Measurements from ENCODE around the gene ARHGAP32. TPM values are rescaled to one million over a fixed set of nuclear protein-coding genes. Genes with fewer than 3 reads are reported as not detected.

ARHGAP32 gene
- total and polyA plus RNA-seq, 9 donors = 8.3 to 15.1 (median 10.4) TPM

DNA sequence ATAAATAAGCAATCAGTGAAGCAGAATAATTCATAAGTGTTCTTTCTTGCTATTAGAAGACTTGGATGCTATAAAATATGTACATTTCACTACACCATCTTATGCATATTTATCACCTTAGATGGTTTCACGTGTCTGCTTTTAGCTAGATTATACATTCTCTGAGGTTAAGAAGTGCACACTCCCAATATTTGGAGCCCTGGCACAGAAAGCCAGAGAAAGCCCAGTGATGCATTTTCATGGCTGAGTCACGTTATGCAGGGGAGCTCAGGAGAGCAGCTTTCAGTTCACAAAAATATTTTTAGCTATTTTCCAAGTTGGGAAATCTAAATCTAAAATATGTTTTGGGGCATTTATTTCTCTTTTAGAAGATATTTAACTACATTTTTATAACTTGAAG is 244.4 kb downstream of the ARHGAP32 start:
- Histone ChIP-seq H3K9me3 (replicated peaks; ENCODE audit: control insufficient read depth, low read depth, low read length) (no peaks in the 10 kb centered on the region), H3K27ac (ENCODE audit: low read length) (no peak overlapping the region), H3K4me3 (ENCODE audit: low read length) (no peak overlapping the region), H3K27me3 (ENCODE audit: control insufficient read depth, insufficient read depth, low read length) (no peaks in the 10 kb centered on the region), H3K36me3 (ENCODE audit: control insufficient read depth, insufficient read depth, low read length) (no peaks in the 10 kb centered on the region), H3K4me1 (ENCODE audit: control insufficient read depth, insufficient read depth, low read length) (peaks cover 8% of the 10 kb centered on the region)
- DNase-seq = no peak
- no CpG with 5 or more reads among the region's 2 CpGs for WGBS (ENCODE audit: insufficient coverage)

DNA sequence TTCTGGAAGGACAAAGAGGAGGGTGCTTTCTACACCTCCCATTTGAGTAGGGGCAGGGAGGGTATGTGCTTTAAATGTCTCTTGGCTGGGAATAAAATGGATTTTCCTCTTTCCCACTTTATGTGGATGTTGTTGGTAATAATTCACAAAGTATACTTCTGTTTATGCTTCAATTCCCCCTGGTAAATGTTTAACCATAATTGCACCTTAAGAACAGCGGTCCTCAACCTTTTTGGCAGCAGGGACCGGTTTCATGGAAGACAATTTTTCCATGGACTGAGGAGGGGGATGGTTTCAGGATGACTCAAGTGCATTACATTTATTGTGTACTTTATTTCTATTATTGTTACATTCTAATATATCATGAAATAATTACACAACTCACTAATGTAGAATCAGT is 245.5 kb downstream of the ARHGAP32 start:
- WGBS (ENCODE audit: insufficient coverage) = no CpG with 5 or more reads among the region's 2 CpGs

DNA sequence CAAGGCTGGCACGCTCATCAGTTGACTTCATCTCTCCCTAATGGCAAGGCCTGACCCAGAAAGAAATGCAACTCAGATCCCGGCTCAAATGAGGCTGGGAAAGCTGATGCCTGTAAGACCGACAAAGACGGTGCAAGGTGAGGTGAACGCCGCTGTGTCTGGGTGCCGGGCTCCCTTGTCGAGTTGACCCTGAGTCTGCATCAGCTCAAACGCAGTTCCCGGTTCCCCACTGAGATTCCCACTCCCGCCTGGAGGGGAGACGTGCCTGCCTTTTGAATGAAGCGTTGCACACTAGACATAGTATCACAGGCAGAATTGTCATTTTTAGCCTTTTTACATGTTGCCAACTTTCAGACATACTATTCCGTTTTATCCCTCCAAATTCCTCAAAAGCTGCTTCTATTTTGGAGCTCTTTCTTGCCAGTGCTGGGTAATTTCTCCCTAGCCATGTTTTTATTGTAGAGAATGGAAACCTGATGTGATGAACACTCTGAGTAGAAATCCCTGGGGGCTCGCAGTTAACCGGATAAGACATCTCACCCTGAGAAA is 248.6 kb downstream of the ARHGAP32 start:
- peak; percentile 54 for DNase-seq
- H3K9me3 ChIP-seq (replicated peaks; ENCODE audit: control insufficient read depth, low read depth, low read length) = no peaks in the 10 kb centered on the region
- WGBS (ENCODE audit: insufficient coverage) = 23% methylated on average over 13 of the region's 16 CpGs
- H3K27me3 ChIP-seq (ENCODE audit: control insufficient read depth, insufficient read depth, low read length) = no peaks in the 10 kb centered on the region
- H3K36me3 ChIP-seq (ENCODE audit: control insufficient read depth, insufficient read depth, low read length) = no peaks in the 10 kb centered on the region
- no peak overlapping the region for H3K4me3 ChIP-seq (ENCODE audit: low read length)
- H3K4me1 ChIP-seq (ENCODE audit: control insufficient read depth, insufficient read depth, low read length) = peaks cover 25% of the 10 kb centered on the region
- H3K27ac ChIP-seq (ENCODE audit: low read length) = peak overlapping the region; percentile 20

More for the DNA sequence above, 245.5 kb downstream of the ARHGAP32 start:
- Histone ChIP-seq H3K36me3 (ENCODE audit: control insufficient read depth, insufficient read depth, low read length) (no peaks in the 10 kb centered on the region), H3K9me3 (replicated peaks; ENCODE audit: control insufficient read depth, low read depth, low read length) (no peaks in the 10 kb centered on the region), H3K4me1 (ENCODE audit: control insufficient read depth, insufficient read depth, low read length) (peaks cover 8% of the 10 kb centered on the region), H3K4me3 (ENCODE audit: low read length) (no peak overlapping the region), H3K27ac (ENCODE audit: low read length) (no peak overlapping the region), H3K27me3 (ENCODE audit: control insufficient read depth, insufficient read depth, low read length) (no peaks in the 10 kb centered on the region)
- DNase-seq = no peak

DNA sequence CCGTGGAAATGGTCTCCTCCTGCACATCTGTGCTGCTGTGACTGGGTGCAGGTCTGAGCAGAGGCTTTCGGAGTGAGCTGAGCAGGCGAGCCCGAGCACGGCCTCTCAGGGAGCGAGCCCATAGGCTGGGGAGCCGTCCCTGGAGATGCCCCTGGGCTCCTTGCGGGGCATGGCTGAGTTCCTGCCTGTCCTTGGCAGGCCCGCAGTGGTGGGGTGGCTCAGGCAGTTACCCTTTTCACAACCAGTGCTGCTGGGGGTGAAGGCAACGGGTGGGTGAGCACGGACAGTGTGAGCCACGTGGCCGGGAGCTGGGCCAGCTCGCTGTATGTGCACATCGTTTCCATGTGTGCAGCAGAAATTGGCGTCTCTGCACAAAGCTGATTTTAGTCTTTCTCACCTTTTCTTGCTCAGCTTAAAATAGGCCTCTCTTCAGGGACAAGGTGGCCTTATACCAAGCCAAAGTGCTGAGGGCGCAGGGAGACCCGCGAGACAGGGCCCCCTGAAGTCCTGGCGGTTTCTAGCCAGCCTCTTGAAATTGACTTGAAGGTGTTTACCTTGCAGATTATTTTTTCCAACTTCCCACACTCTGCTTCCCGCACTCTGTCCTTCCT is 249.2 kb downstream of the ARHGAP32 start, which contains the start of gene TP53AIP1:
TSS of gene TP53AIP1 (minus strand) at position 55 of the 611 bp plus-strand sequence. CDS start 5,053 bp downstream, outside the sequence.
- H3K36me3 ChIP-seq (ENCODE audit: control insufficient read depth, insufficient read depth, low read length) = no peaks in the 10 kb centered on the region
- no peaks in the 10 kb centered on the region for H3K9me3 ChIP-seq (replicated peaks; ENCODE audit: control insufficient read depth, low read depth, low read length)
- H3K4me1 ChIP-seq (ENCODE audit: control insufficient read depth, insufficient read depth, low read length) = peaks cover 26% of the 10 kb centered on the region
- peak; percentile 67 for DNase-seq
- peak within 1 kb of the TSS; percentile 2 for H3K4me3 ChIP-seq (ENCODE audit: low read length)
- 40% methylated on average over 17 of the region's 21 CpGs for WGBS (ENCODE audit: insufficient coverage)
- H3K27ac ChIP-seq (ENCODE audit: low read length) = peak within 1 kb of the TSS; percentile 20
- no peaks in the 10 kb centered on the region for H3K27me3 ChIP-seq (ENCODE audit: control insufficient read depth, insufficient read depth, low read length)

DNA sequence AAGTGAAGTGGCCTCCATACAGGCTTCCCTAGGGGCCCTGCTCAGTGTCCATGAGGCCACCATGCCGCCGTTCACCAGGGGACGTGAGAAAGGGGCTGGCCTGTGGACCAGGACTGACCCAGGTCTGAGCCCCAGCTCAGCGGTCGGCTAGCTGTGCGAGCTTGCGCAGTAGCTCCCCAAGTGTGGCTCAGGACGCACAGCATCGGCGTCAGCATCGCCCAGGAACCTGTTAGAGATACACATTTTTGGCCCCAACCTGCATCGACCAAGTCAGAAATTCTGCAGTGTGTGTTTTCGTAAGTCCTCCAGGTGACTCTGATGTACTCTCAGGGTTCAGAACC is 249.9 kb downstream of the ARHGAP32 start:
- WGBS (ENCODE audit: insufficient coverage) = 96% methylated on average over 13 of the region's 13 CpGs
- Histone ChIP-seq H3K4me1 (ENCODE audit: control insufficient read depth, insufficient read depth, low read length) (peaks cover 33% of the 10 kb centered on the region), H3K4me3 (ENCODE audit: low read length) (no peak overlapping the region), H3K27ac (ENCODE audit: low read length) (no peak overlapping the region), H3K9me3 (replicated peaks; ENCODE audit: control insufficient read depth, low read depth, low read length) (no peaks in the 10 kb centered on the region), H3K27me3 (ENCODE audit: control insufficient read depth, insufficient read depth, low read length) (no peaks in the 10 kb centered on the region), H3K36me3 (ENCODE audit: control insufficient read depth, insufficient read depth, low read length) (no peaks in the 10 kb centered on the region)
- no peak for DNase-seq

DNA sequence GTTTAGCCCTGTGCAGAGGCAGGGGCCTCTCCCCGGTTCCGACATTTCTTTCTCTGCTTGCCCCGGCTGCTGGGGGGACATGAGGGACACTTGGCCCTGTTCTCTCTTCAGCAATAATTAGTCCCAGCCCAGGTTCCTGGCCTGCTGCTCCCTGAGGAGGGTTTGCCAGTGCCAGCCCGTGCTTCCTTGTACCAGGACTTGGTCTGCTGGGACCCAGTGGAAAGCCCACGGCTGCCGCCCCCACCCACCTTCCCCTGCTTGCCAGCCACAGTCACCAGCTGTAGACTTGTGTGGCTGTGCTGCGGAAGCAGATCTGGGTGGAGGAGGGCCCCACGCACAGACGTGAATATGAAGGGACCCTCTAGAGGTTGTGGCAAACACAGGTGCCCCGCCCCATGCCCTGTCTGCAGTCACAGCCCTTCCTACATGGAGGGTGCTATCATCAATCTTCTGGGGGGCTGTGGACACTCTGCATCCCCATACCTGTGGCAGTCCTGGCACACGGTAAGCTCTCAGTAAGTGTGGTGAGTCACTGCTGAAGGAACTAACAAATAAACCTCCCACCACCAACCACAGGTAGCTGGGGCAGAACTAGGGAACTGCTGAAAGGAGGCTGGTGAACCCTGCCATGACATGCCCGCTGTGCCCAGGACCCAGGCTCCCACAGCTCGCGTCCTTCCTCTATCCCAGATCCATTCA is 250.4 kb downstream of the ARHGAP32 start:
- DNase-seq = no peak
- H3K36me3 ChIP-seq (ENCODE audit: control insufficient read depth, insufficient read depth, low read length) = no peaks in the 10 kb centered on the region
- H3K4me3 ChIP-seq (ENCODE audit: low read length) = no peak overlapping the region
- H3K27me3 ChIP-seq (ENCODE audit: control insufficient read depth, insufficient read depth, low read length) = no peaks in the 10 kb centered on the region
- H3K27ac ChIP-seq (ENCODE audit: low read length) = no peak overlapping the region
- peaks cover 38% of the 10 kb centered on the region for H3K4me1 ChIP-seq (ENCODE audit: control insufficient read depth, insufficient read depth, low read length)
- WGBS (ENCODE audit: insufficient coverage) = 85% methylated on average over 9 of the region's 14 CpGs
- H3K9me3 ChIP-seq (replicated peaks; ENCODE audit: control insufficient read depth, low read depth, low read length) = no peaks in the 10 kb centered on the region

DNA sequence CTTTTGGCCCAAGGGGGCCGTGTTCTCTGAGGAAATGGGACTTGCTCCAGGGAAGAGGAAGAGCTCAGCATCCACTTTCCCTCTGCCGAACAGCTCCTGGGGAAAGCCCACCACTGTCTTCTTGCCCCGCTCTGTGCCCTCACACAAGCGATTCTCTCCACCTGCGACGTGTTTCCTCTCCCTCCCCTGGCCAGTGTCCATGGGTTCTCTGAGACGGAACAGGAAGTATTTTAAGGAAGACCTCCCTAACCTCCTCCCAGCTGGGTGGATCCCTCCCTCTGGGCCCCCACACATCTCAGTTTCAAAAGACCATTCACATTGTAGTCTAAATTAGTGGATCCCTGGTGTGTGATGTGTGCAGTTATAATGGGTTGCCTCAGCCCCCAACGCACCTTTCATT is 251.0 kb downstream of the ARHGAP32 start:
- no peaks in the 10 kb centered on the region for H3K27me3 ChIP-seq (ENCODE audit: control insufficient read depth, insufficient read depth, low read length)
- H3K27ac ChIP-seq (ENCODE audit: low read length) = no peak overlapping the region
- peaks cover 40% of the 10 kb centered on the region for H3K4me1 ChIP-seq (ENCODE audit: control insufficient read depth, insufficient read depth, low read length)

DNA sequence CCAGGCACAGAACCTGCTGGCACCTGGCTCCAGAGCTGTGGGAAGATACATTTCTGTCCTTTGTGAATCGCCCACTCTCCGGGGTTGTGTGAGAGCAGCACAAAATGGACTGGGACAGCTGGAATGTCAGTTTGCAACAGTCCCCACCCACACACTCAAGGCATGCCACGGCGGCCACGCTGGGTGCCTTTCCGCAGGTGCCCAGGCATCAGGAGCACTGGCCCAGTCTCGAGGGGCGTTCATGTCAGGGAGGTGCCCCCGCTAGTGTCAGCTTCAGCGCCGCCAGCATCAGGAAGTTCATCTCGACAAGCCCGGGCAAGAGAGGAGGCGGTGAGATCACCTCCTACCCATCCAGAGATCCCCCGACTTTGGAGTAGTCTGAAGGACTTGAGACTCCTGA is 251.5 kb downstream of the ARHGAP32 start:
- H3K36me3 ChIP-seq (ENCODE audit: control insufficient read depth, insufficient read depth, low read length) = no peaks in the 10 kb centered on the region
- H3K4me1 ChIP-seq (ENCODE audit: control insufficient read depth, insufficient read depth, low read length) = peaks cover 40% of the 10 kb centered on the region
- no peaks in the 10 kb centered on the region for H3K27me3 ChIP-seq (ENCODE audit: control insufficient read depth, insufficient read depth, low read length)
- no peak overlapping the region for H3K27ac ChIP-seq (ENCODE audit: low read length)
- no peaks in the 10 kb centered on the region for H3K9me3 ChIP-seq (replicated peaks; ENCODE audit: control insufficient read depth, low read depth, low read length)
- H3K4me3 ChIP-seq (ENCODE audit: low read length) = no peak overlapping the region
- 67% methylated on average over 5 of the region's 15 CpGs for whole genome bisulfite sequencing (ENCODE audit: insufficient coverage)
- DNase-seq = no peak

More for the DNA sequence above, 251.0 kb downstream of the ARHGAP32 start:
- Histone ChIP-seq H3K36me3 (ENCODE audit: control insufficient read depth, insufficient read depth, low read length) (no peaks in the 10 kb centered on the region), H3K9me3 (replicated peaks; ENCODE audit: control insufficient read depth, low read depth, low read length) (no peaks in the 10 kb centered on the region), H3K4me3 (ENCODE audit: low read length) (no peak overlapping the region)
- DNase-seq = no peak
- WGBS (ENCODE audit: insufficient coverage) = 80% methylated on average over 1 of the region's 8 CpGs

DNA sequence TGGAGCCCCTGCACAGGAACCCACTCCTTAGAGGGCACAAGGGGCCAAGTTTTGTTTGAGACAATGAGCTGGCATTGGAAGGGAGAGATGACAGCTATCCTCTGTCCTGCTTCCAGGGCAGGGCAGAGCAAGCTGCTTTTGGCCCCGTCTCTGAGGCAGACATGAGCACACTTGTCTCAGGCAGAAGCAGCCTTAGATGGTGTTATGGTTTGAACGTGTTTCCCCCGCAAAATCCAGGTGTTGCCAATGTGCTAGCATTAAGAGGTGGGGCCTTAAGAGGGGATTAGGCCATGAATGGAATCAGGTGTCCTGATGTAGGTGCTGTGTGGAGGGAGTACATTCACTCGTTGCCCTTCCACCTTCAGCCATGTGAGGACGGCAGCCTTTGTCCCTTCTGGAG is 252.0 kb downstream of the ARHGAP32 start:
- no peaks in the 10 kb centered on the region for H3K9me3 ChIP-seq (replicated peaks; ENCODE audit: control insufficient read depth, low read depth, low read length)
- H3K27me3 ChIP-seq (ENCODE audit: control insufficient read depth, insufficient read depth, low read length) = no peaks in the 10 kb centered on the region
- peaks cover 40% of the 10 kb centered on the region for H3K4me1 ChIP-seq (ENCODE audit: control insufficient read depth, insufficient read depth, low read length)
- H3K36me3 ChIP-seq (ENCODE audit: control insufficient read depth, insufficient read depth, low read length) = no peaks in the 10 kb centered on the region
- 59% methylated on average over 4 of the region's 5 CpGs for WGBS (ENCODE audit: insufficient coverage)
- no peak overlapping the region for H3K27ac ChIP-seq (ENCODE audit: low read length)
- DNase-seq = no peak
- H3K4me3 ChIP-seq (ENCODE audit: low read length) = no peak overlapping the region

DNA sequence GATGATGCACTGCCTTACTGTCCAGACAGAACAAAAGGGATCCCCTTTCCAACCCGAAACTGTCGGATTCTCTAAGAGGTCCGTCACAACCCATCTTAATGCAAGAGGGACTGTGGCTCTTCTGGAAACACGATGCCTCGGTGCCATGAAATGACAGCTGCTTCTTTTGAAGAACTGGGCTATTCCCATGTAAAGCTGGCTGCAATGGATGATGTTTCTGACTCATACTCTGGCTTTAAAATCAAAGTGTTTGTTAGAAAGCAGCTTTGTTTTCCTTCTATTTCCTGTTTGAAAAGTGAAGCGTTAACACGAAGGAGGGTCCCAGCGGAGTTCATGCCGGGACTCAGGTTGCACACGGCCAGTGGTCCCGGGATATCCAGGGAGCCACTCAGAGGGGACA is 252.5 kb downstream of the ARHGAP32 start:
- peak; percentile 43 for DNase-seq
- no peak overlapping the region for H3K27ac ChIP-seq (ENCODE audit: low read length)
- WGBS (ENCODE audit: insufficient coverage) = 40% methylated on average over 11 of the region's 11 CpGs
- H3K9me3 ChIP-seq (replicated peaks; ENCODE audit: control insufficient read depth, low read depth, low read length) = no peaks in the 10 kb centered on the region
- no peak overlapping the region for H3K4me3 ChIP-seq (ENCODE audit: low read length)
- H3K4me1 ChIP-seq (ENCODE audit: control insufficient read depth, insufficient read depth, low read length) = peaks cover 40% of the 10 kb centered on the region
- no peaks in the 10 kb centered on the region for H3K36me3 ChIP-seq (ENCODE audit: control insufficient read depth, insufficient read depth, low read length)
- no peaks in the 10 kb centered on the region for H3K27me3 ChIP-seq (ENCODE audit: control insufficient read depth, insufficient read depth, low read length)
